SJCRH30 (cell line): ENCODE results near the gene ACSL6. TPM values are rescaled to one million over a fixed set of nuclear protein-coding genes. Genes with fewer than 3 reads are reported as not detected.

Experiments used
- DNase-seq, 2 experiments: peaks; one replicate each; pipeline ENCODE4 v3.0.0-alpha.2; 2015 to 2020
- H3K27ac ChIP-seq: fragments of 250-450 bp; sonication (Bioruptor Pico); 2 replicates; pipeline ENCODE4 v1.5.1; 2020; ENCODE audit warnings: mild to moderate bottlenecking, moderate library complexity
- H3K27me3 ChIP-seq: fragments of 250-450 bp; sonication (Bioruptor Pico); 2 replicates; pipeline ENCODE4 v1.5.1; 2020; ENCODE audit warnings: mild to moderate bottlenecking, moderate library complexity
- H3K36me3 ChIP-seq: fragments of 250-450 bp; sonication (Bioruptor Pico); 2 replicates; pipeline ENCODE4 v1.5.1; 2020; ENCODE audit warnings: mild to moderate bottlenecking, moderate library complexity
- H3K4me1 ChIP-seq: fragments of 250-450 bp; sonication (Bioruptor Pico); 2 replicates; pipeline ENCODE4 v1.5.1; 2020; ENCODE audit warnings: mild to moderate bottlenecking, moderate library complexity
- H3K4me3 ChIP-seq: fragments of 250-450 bp; sonication (Bioruptor Pico); 2 replicates; pipeline ENCODE4 v1.5.1; 2020; ENCODE audit warnings: mild to moderate bottlenecking, moderate library complexity
- H3K9me3 ChIP-seq: fragments of 250-450 bp; sonication (Bioruptor Pico); replicated peaks from 2 replicates; pipeline ENCODE4 v1.5.1; 2020; ENCODE audit warnings: mild to moderate bottlenecking, moderate library complexity
- total RNA-seq: library from RNA; depleted of rRNA; stranded (reverse); fragments of >200 nt; shearing (Covaris generic); gene quantifications from 2 replicates; pipeline ENCODE4 v1.2.3, GENCODE V29; 2014

Gene ACSL6
- total RNA-seq, 1 experiment from 2014 or later = not detected

DNA sequence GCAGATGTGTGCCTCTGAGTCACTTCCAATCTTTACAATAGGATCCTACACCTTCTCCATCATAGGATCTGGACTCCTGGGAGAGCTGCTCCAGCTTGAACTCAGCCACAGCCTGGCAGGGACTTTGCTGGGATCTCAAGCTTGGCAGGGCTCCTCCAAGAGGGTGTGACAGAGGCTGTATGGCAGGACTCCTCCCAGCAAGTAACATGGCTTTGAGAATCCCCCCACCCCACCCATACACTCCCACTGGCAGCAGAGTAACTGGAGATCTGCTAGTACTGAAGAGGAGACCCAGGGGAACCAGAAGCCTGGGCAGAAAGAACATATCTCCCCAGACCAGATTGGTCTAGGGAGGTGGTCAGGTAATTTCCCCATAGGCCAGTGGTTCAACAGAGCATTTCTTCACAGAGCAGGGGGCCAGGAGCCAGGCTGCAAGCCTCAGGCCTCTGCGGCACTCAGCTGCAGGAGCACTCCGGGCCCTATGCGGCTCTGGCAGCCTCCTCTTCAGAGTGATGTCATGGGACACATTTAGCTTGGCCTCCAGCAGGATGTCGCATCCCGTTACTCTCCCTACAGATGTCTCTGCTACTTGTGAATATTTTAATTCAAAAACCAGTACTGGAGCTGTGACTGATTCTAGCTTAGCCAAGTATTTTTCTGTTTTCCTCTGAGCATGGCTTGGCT lies 1.7 kb upstream of the ACSL6 start:
- Histone ChIP-seq H3K4me3 (no peak overlapping the region), H3K27ac (no peak overlapping the region), H3K36me3 (no peaks in the 10 kb centered on the region), H3K9me3 (no peaks in the 10 kb centered on the region), H3K4me1 (no peaks in the 10 kb centered on the region), H3K27me3 (no peaks in the 10 kb centered on the region)
- DNase-seq = no peak

GRCh38 chr5:132012371-132013005 lies 1.0 kb upstream of the ACSL6 start:
- Histone ChIP-seq H3K27me3 (no peaks in the 10 kb centered on the region), H3K27ac (no peak overlapping the region), H3K4me3 (no peak overlapping the region), H3K4me1 (no peaks in the 10 kb centered on the region), H3K36me3 (no peaks in the 10 kb centered on the region), H3K9me3 (no peaks in the 10 kb centered on the region)
- DNase-seq = peak; percentile 45 to 54

DNA sequence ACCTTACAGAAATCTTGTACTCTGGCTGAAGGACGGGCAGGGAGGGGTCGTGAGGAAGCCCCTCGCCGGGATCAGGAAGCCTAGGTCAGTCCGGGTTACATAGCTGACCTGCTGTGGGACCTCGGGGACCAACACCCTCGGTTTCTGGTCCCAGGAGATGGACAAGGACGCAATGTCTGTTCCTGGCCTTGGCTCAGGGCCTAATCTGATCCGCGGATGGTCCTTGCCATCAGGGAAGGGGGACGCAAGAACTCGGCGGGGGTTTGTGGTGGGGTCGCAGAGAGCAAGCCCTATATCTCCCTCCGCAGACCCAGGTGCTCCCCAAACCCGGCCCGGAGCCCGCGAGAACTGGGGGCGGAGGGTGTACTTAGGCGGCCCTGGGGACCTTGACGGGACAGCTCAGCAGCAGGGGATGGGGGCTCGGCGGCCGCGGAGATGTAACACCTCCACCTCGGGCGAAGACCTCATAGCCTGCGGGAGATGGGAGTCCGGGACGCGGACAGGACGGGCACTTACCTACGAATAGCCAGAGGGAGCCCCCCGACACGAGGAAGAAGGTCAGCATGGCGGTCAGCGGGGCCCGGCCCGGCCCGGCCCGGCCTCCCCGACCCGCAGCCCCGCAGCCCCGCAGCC lies 353 bp downstream of the ACSL6 start:
- Histone ChIP-seq H3K4me1 (no peaks in the 10 kb centered on the region), H3K27me3 (no peaks in the 10 kb centered on the region), H3K9me3 (no peaks in the 10 kb centered on the region), H3K27ac (no peak overlapping the region), H3K36me3 (no peaks in the 10 kb centered on the region), H3K4me3 (no peak overlapping the region)
- no peak for DNase-seq

DNA sequence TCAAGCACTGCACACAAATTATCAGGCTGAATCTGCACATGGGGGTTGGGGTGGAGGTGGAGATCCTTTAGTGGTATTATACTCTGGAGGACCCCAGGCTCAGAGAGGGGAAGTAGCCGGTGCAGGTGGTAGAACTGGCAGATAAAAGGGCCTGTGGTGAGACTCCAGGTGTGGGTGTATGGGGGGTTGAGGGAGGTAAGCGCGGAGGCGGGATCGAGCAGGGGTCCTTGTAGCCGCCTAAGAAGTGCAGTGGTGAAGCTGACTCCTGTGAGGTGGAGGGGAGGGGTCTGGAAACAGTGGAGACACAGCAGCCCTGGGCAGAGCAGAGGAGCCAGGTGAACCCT lies 841 bp downstream of the ACSL6 start:
- H3K36me3 ChIP-seq = no peaks in the 10 kb centered on the region
- H3K4me1 ChIP-seq = no peaks in the 10 kb centered on the region
- no peaks in the 10 kb centered on the region for H3K27me3 ChIP-seq
- no peak overlapping the region for H3K4me3 ChIP-seq
- no peak overlapping the region for H3K27ac ChIP-seq
- no peak for DNase-seq
- no peaks in the 10 kb centered on the region for H3K9me3 ChIP-seq

DNA sequence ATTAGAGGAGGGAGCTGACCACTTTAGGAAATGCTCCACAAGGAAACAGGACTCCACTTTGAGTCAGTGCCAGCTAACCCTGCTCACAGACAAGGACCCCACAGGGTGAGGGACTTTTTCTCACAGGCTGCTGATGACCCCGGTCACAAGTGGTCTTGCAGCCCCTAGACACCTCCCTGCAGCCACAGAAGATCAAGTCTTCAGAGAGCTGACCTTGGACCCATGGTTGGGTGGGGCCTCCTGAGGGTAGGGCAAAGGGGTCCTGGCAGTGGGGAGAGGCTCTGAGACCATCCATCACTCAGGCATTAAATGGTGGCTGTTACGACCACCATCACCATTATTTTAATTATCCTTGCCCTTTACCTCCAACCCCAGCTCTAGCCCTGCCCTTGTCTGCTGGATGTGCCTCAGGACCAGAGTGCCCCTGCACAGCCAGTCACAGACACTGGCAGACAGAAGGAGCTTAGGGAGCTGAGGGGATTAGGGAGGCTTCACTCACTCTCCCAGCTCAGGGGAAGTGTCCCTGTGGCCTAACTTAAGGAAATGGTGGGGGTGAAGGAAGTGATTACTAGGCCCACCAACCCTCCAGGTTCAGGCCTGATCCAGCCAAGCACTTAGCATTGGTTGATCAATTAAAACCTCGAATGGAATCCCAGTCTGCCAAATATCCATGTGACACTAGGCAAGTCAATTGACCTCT lies 1.6 kb downstream of the ACSL6 start:
- DNase-seq = no peak
- H3K27me3 ChIP-seq = no peaks in the 10 kb centered on the region
- H3K4me1 ChIP-seq = no peaks in the 10 kb centered on the region
- H3K27ac ChIP-seq = no peak overlapping the region
- H3K36me3 ChIP-seq = no peaks in the 10 kb centered on the region
- no peaks in the 10 kb centered on the region for H3K9me3 ChIP-seq
- H3K4me3 ChIP-seq = no peak overlapping the region

DNA sequence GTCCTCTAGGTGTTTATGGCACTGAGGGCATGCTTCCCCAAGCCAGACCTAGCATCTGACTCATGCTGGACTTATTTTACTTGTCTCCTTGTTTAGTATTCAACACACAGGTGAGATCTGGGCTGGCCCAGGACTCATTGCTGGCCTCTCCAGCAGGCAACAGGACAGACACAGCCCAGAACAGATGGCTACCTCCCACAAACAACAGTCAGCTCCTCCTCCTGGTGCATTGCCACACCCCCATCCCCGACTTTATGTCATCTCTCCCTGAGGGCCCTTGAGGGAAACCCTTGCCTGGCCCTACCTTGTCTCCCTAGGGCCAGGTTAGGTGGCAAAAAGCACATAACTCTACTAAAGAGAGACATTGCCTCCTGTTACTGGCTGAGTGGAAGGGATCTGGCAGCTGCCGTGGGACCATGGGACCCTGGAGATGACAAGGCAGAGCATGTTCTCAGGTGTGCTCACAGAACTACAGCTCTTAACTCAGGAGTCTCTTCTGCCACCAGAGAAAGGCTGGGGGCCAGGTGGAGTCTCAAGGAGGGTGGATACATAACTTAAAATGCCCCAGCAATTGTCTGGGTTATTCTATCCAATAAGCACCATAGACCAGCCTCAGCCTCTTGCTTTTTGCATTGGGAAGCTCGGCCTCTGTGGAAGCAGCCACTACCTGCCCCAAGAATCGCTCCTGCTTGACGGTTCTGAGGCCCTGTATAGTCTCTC lies 2.3 kb downstream of the ACSL6 start:
- no peaks in the 10 kb centered on the region for H3K4me1 ChIP-seq
- no peaks in the 10 kb centered on the region for H3K27me3 ChIP-seq
- H3K27ac ChIP-seq = no peak overlapping the region
- no peaks in the 10 kb centered on the region for H3K9me3 ChIP-seq
- H3K36me3 ChIP-seq = no peaks in the 10 kb centered on the region
- H3K4me3 ChIP-seq = no peak overlapping the region
- DNase-seq = no peak

- H3K27me3 ChIP-seq = no peaks in the 10 kb centered on the region
- H3K4me3 ChIP-seq = no peak overlapping the region
- no peaks in the 10 kb centered on the region for H3K9me3 ChIP-seq
- peaks cover 1% of the 10 kb centered on the region; the same call in 1 of the 2 replicates for H3K4me1 ChIP-seq
- no peaks in the 10 kb centered on the region for H3K36me3 ChIP-seq
- DNase-seq = no peak
- no peak overlapping the region for H3K27ac ChIP-seq
Observed at GRCh38 chr5:132008163-132008473, 3.3 kb downstream of the ACSL6 start.

DNA sequence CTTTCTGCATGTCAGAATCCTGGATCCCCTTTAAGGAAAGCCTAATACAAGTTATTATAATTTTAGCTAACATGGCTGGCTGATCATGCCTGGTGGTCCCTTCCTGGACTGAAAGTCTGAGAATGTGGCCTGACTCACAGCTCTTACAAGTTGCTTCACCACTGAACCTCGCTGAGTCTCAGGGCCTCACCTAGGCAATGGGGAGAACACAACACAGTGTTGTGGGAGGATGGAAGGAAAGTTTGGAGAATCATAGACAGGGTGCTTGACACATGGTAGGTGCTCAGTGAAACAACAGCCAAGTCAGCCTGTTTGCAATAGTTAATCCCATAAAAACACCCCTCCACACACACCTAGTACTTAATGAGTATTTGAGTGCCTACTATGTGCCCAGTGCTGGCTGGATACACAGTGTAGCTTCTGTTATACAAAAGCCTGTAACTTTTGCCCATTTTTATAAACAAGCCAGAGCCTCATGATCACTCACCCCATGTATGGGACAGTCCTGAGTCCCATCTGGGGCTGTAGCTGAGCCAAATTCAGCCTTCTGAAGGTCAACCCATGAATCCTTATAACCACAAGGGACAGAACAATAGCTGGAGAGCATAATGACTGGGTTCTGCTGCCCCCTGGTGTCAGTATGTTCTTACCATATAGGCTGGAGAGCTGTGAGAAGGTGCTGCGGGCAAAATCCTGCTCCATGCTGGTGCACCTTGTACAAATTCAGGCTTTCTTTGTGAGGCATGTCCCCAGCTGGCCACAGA lies 3.9 kb downstream of the ACSL6 start:
- DNase-seq = peak; percentile 73 to 89
- no peak overlapping the region for H3K27ac ChIP-seq
- no peaks in the 10 kb centered on the region for H3K36me3 ChIP-seq
- no peak overlapping the region for H3K4me3 ChIP-seq
- no peaks in the 10 kb centered on the region for H3K27me3 ChIP-seq
- no peaks in the 10 kb centered on the region for H3K9me3 ChIP-seq
- H3K4me1 ChIP-seq = peaks cover 7% of the 10 kb centered on the region; the same call in 1 of the 2 replicates

GRCh38 chr5:132006331-132007120 lies 4.9 kb downstream of the ACSL6 start:
- DNase-seq = no peak
- H3K36me3 ChIP-seq = no peaks in the 10 kb centered on the region
- no peak overlapping the region for H3K27ac ChIP-seq
- H3K27me3 ChIP-seq = no peaks in the 10 kb centered on the region
- H3K4me3 ChIP-seq = no peak overlapping the region
- H3K4me1 ChIP-seq = peaks cover 14% of the 10 kb centered on the region; the same call in 1 of the 2 replicates
- no peaks in the 10 kb centered on the region for H3K9me3 ChIP-seq

- no peaks in the 10 kb centered on the region for H3K27me3 ChIP-seq
- H3K36me3 ChIP-seq = no peaks in the 10 kb centered on the region
- no peak overlapping the region for H3K4me3 ChIP-seq
- DNase-seq = no peak
- H3K27ac ChIP-seq = no peak overlapping the region
- H3K4me1 ChIP-seq = peaks cover 14% of the 10 kb centered on the region; the same call in 1 of the 2 replicates
- no peaks in the 10 kb centered on the region for H3K9me3 ChIP-seq
Observed at GRCh38 chr5:132005591-132005990, 5.9 kb downstream of the ACSL6 start.

GRCh38 chr5:132003982-132004381 lies 7.5 kb downstream of the ACSL6 start:
- Histone ChIP-seq H3K36me3 (no peaks in the 10 kb centered on the region), H3K4me3 (no peak overlapping the region), H3K9me3 (no peaks in the 10 kb centered on the region), H3K27me3 (no peaks in the 10 kb centered on the region), H3K4me1 (peaks cover 14% of the 10 kb centered on the region; the same call in 1 of the 2 replicates), H3K27ac (no peak overlapping the region)
- DNase-seq = no peak

- H3K27me3 ChIP-seq = no peaks in the 10 kb centered on the region
- H3K36me3 ChIP-seq = no peaks in the 10 kb centered on the region
- peak; percentile 48 to 59 for DNase-seq
- H3K4me3 ChIP-seq = no peak overlapping the region
- peaks cover 14% of the 10 kb centered on the region; the same call in 1 of the 2 replicates for H3K4me1 ChIP-seq
- no peak overlapping the region for H3K27ac ChIP-seq
- no peaks in the 10 kb centered on the region for H3K9me3 ChIP-seq
Observed at GRCh38 chr5:132003170-132003744, 8.2 kb downstream of the ACSL6 start.

GRCh38 chr5:132002757-132003156 lies 8.7 kb downstream of the ACSL6 start:
- Histone ChIP-seq H3K4me3 (no peak overlapping the region), H3K9me3 (no peaks in the 10 kb centered on the region), H3K27me3 (no peaks in the 10 kb centered on the region), H3K27ac (no peak overlapping the region), H3K36me3 (no peaks in the 10 kb centered on the region), H3K4me1 (peaks cover 14% of the 10 kb centered on the region; the same call in 1 of the 2 replicates)
- peak in 1 of 2 experiments; percentile 12 for DNase-seq
